ENCODE data around the gene ABCA2. TPM values are rescaled to one million over a fixed set of nuclear protein-coding genes. Genes with fewer than 3 reads are reported as not detected.

ABCA2 gene, protein sequence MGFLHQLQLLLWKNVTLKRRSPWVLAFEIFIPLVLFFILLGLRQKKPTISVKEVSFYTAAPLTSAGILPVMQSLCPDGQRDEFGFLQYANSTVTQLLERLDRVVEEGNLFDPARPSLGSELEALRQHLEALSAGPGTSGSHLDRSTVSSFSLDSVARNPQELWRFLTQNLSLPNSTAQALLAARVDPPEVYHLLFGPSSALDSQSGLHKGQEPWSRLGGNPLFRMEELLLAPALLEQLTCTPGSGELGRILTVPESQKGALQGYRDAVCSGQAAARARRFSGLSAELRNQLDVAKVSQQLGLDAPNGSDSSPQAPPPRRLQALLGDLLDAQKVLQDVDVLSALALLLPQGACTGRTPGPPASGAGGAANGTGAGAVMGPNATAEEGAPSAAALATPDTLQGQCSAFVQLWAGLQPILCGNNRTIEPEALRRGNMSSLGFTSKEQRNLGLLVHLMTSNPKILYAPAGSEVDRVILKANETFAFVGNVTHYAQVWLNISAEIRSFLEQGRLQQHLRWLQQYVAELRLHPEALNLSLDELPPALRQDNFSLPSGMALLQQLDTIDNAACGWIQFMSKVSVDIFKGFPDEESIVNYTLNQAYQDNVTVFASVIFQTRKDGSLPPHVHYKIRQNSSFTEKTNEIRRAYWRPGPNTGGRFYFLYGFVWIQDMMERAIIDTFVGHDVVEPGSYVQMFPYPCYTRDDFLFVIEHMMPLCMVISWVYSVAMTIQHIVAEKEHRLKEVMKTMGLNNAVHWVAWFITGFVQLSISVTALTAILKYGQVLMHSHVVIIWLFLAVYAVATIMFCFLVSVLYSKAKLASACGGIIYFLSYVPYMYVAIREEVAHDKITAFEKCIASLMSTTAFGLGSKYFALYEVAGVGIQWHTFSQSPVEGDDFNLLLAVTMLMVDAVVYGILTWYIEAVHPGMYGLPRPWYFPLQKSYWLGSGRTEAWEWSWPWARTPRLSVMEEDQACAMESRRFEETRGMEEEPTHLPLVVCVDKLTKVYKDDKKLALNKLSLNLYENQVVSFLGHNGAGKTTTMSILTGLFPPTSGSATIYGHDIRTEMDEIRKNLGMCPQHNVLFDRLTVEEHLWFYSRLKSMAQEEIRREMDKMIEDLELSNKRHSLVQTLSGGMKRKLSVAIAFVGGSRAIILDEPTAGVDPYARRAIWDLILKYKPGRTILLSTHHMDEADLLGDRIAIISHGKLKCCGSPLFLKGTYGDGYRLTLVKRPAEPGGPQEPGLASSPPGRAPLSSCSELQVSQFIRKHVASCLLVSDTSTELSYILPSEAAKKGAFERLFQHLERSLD (N-terminal part only)
- polyA plus RNA-seq (2013) = 6.9 and 7.1 TPM in 2 replicates

DNA sequence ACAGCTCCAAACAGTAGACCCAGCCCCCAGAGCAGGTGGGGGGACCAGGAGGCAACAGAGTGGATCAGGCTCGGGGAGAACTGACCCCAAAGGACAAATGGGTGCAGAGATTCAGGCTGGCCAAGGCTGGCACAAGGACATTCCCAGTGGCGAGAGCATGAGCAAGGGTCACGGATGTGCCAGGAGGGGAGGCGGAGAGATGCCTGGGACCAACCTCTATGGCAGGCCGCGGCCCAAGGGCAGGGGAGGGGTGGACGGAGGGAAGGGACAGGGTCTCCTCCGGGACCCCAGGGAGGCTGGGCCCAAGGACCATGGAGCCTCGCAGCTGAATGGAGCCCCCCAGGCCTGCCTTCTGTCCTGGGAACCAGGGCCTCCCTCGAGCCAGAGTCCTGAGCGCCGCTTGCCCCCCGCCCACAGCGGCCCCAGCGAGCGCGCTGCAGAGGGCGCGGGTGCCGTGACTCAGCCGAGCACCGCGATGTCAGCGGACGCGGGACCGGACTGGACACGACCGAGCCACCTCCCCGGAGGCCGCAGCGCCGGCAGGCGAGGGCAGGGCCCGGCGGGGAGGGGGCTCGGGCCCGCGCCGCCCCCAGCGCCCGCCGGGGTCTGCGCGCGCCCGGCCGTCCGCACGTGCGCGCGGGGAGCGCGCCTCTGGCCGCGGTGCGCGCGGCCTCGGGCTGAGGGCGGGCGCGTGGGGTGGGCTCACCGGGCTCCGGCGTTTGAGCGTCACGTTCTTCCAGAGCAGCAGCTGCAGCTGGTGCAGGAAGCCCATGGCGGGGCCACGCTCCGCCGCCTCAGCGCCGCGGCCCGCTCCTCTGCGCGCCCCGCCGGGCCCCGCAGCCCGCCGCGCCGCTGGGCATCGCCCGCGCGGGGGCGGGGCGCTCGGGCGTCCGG is at the start of gene ABCA2:
Gene ABCA2, minus strand, starts transcription at position 869 of the 894 bp plus-strand sequence. Its CDS starts 97 bp downstream, at position 772.
- H4K12ac ChIP-seq (ENCODE audit: low read depth, low read length) = peak within 1 kb of the TSS; percentile 12
- no peak within 1 kb of the TSS for H2BK12ac ChIP-seq (ENCODE audit: low read length)
- peak in 1 of 2 donors; percentile 37 for DNase-seq
- H4K91ac ChIP-seq (ENCODE audit: low read depth, low read length) = no peak within 1 kb of the TSS
- H3K27me3 ChIP-seq (ENCODE audit: insufficient read depth, low read length) = peaks cover 9% of the 10 kb centered on the region
- H2AK5ac ChIP-seq (ENCODE audit: low read length) = no peak within 1 kb of the TSS
- H3K27ac ChIP-seq (ENCODE audit: low read depth, low read length) = no peak within 1 kb of the TSS
- H3K9ac ChIP-seq (ENCODE audit: low read length) = peak within 1 kb of the TSS; percentile 5
- no peak within 1 kb of the TSS for H3K23ac ChIP-seq (ENCODE audit: low read length)
- H2BK5ac ChIP-seq (ENCODE audit: low read depth, low read length, poor library complexity) = no peak within 1 kb of the TSS
- H4K8ac ChIP-seq (ENCODE audit: low read depth, low read length) = peak within 1 kb of the TSS; percentile 31
- peak within 1 kb of the TSS; percentile 79 for H3K4me2 ChIP-seq (ENCODE audit: low read length)
- H3K79me1 ChIP-seq (ENCODE audit: low read length) = no peaks in the 10 kb centered on the region
- H3K4me1 ChIP-seq (ENCODE audit: control insufficient read depth in 1 of 2, insufficient read depth in 2 of 2, low read length in 2 of 2) = peaks cover 6 to 8% of the 10 kb centered on the region in 2 experiments
- no peaks in the 10 kb centered on the region for H3K79me2 ChIP-seq (ENCODE audit: control insufficient read depth, insufficient read depth, low read length, poor library complexity)
- peak within 1 kb of the TSS; percentile 40 for H2AFZ ChIP-seq (ENCODE audit: insufficient read depth, low read length, poor library complexity)
- WGBS (ENCODE audit: extremely low coverage, insufficient coverage, insufficient read length) = no CpG with 5 or more reads among the region's 95 CpGs
- peaks cover 5% of the 10 kb centered on the region for H3K9me3 ChIP-seq (ENCODE audit: insufficient read depth, low read depth, low read length)
- no peak within 1 kb of the TSS for H3K4ac ChIP-seq (ENCODE audit: low read depth, low read length)
- peak within 1 kb of the TSS; percentile 62 for H3K4me3 ChIP-seq (ENCODE audit: low read depth, low read length)
- no peaks in the 10 kb centered on the region for H3K36me3 ChIP-seq (ENCODE audit: control insufficient read depth in 1 of 2, insufficient read depth in 2 of 2, low read length in 2 of 2)
- H3K18ac ChIP-seq (ENCODE audit: low read length) = peak within 1 kb of the TSS; percentile 15
- peak within 1 kb of the TSS; percentile 22 for H2BK120ac ChIP-seq (ENCODE audit: insufficient read depth, low read length, poor library complexity)
- H3K14ac ChIP-seq (ENCODE audit: low read length) = peak within 1 kb of the TSS; percentile 41

DNA sequence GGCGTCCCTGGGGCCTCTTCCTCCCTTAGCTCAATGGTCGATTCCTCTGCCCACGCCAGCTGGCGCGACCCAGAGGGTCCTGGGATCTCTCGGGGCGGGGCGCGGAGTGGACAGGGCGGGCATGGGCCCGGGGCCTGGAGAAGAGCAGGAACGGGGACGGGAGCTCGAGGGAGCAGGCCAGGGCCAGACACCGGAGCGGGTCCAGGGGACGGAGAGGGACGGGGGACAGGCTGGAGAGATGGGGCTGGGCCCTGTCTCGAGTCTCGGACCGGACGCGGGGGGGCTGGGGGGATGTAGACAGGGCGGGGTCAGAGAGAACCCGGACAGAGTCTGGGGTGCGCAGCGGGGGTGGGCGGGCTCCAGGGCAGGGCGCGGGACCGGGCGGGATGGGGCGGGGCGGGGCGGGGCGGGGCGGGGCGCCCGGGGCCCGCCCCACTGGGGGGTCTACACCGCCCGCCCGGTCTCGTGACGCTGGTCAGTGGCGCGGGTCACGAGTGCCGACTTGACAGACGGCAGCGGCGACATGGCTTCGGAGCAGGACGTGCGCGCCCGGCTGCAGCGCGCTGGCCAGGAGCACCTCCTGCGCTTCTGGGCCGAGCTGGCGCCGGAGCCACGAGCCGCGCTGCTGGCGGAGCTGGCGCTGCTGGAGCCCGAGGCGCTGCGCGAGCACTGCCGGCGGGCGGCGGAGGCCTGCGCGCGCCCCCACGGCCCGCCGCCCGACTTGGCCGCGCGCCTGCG is 49.1 kb upstream of the ABCA2 start, which contains the start of gene UAP1L1:
Gene UAP1L1, plus strand, starts transcription at position 508 of the 738 bp plus-strand sequence. Its CDS starts 16 bp downstream, at position 524.
- no peak within 1 kb of the TSS for H3K4ac ChIP-seq (ENCODE audit: low read depth, low read length)
- no CpG with 5 or more reads among the region's 87 CpGs for WGBS (ENCODE audit: extremely low coverage, insufficient coverage, insufficient read length)
- no peak within 1 kb of the TSS for H4K12ac ChIP-seq (ENCODE audit: low read depth, low read length)

DNA sequence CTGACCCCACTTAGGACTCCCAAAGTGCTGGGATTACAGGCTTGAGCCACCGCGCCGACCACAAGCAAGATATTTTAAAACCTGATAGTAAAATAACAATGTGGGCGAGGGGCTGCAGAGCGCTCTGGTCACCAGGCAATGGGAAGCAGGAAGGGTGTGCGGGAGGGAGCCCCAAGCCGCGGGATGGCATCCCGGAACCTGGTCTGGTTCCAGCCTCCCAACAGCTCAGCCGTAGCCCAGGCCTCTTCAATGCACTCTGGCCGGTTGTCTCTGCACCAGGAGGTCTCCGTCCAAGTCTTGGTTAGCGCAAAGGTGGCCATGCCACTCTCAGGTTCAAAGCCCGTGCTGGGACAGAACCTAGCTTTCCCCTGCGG is 48.6 kb upstream of the ABCA2 start:
- H3K79me1 ChIP-seq (ENCODE audit: low read length) = peaks cover 3% of the 10 kb centered on the region
- peaks cover 0 to 2% of the 10 kb centered on the region in 2 experiments for H3K36me3 ChIP-seq (ENCODE audit: control insufficient read depth in 1 of 2, insufficient read depth in 2 of 2, low read length in 2 of 2)
- H4K12ac ChIP-seq (ENCODE audit: low read depth, low read length) = no peak overlapping the region
- no peak for DNase-seq
- peak overlapping the region; percentile 7 for H4K91ac ChIP-seq (ENCODE audit: low read depth, low read length)
- H3K4me2 ChIP-seq (ENCODE audit: low read length) = peak overlapping the region; percentile 39
- H3K9ac ChIP-seq (ENCODE audit: low read length) = no peak overlapping the region
- H3K4ac ChIP-seq (ENCODE audit: low read depth, low read length) = no peak overlapping the region
- no peak overlapping the region for H2BK12ac ChIP-seq (ENCODE audit: low read length)
- no peak overlapping the region for H3K4me3 ChIP-seq (ENCODE audit: low read depth, low read length)
- H3K18ac ChIP-seq (ENCODE audit: low read length) = no peak overlapping the region
- H3K14ac ChIP-seq (ENCODE audit: low read length) = no peak overlapping the region
- H2BK5ac ChIP-seq (ENCODE audit: low read depth, low read length, poor library complexity) = no peak overlapping the region
- no peak overlapping the region for H3K23ac ChIP-seq (ENCODE audit: low read length)
- no peaks in the 10 kb centered on the region for H3K79me2 ChIP-seq (ENCODE audit: control insufficient read depth, insufficient read depth, low read length, poor library complexity)
- H4K8ac ChIP-seq (ENCODE audit: low read depth, low read length) = no peak overlapping the region
- H3K9me3 ChIP-seq (ENCODE audit: insufficient read depth, low read depth, low read length) = peaks cover 6% of the 10 kb centered on the region
- H2AFZ ChIP-seq (ENCODE audit: insufficient read depth, low read length, poor library complexity) = no peak overlapping the region
- no peak overlapping the region for H3K27ac ChIP-seq (ENCODE audit: low read depth, low read length)
- no CpG with 5 or more reads among the region's 15 CpGs for whole genome bisulfite sequencing (ENCODE audit: extremely low coverage, insufficient coverage, insufficient read length)
- peaks cover 22% of the 10 kb centered on the region for H3K27me3 ChIP-seq (ENCODE audit: insufficient read depth, low read length)
- peaks cover 10 to 14% of the 10 kb centered on the region in 2 experiments for H3K4me1 ChIP-seq (ENCODE audit: control insufficient read depth in 1 of 2, insufficient read depth in 2 of 2, low read length in 2 of 2)
- no peak overlapping the region for H2BK120ac ChIP-seq (ENCODE audit: insufficient read depth, low read length, poor library complexity)
- H2AK5ac ChIP-seq (ENCODE audit: low read length) = no peak overlapping the region

More for the DNA sequence above, 49.1 kb upstream of the ABCA2 start, which contains the start of gene UAP1L1:
- Histone ChIP-seq H2BK120ac (ENCODE audit: insufficient read depth, low read length, poor library complexity) (no peak within 1 kb of the TSS), H3K4me1 (ENCODE audit: control insufficient read depth in 1 of 2, insufficient read depth in 2 of 2, low read length in 2 of 2) (peaks cover 10 to 14% of the 10 kb centered on the region in 2 experiments), H4K91ac (ENCODE audit: low read depth, low read length) (peak within 1 kb of the TSS; percentile 7), H3K4me3 (ENCODE audit: low read depth, low read length) (peak within 1 kb of the TSS; percentile 71), H2BK5ac (ENCODE audit: low read depth, low read length, poor library complexity) (no peak within 1 kb of the TSS), H3K4me2 (ENCODE audit: low read length) (peak within 1 kb of the TSS; percentile 90), H3K27me3 (ENCODE audit: insufficient read depth, low read length) (peaks cover 22% of the 10 kb centered on the region), H3K79me1 (ENCODE audit: low read length) (peaks cover 3% of the 10 kb centered on the region), H3K27ac (ENCODE audit: low read depth, low read length) (no peak within 1 kb of the TSS), H2AK5ac (ENCODE audit: low read length) (no peak within 1 kb of the TSS), H4K8ac (ENCODE audit: low read depth, low read length) (peak within 1 kb of the TSS; percentile 23), H3K18ac (ENCODE audit: low read length) (no peak within 1 kb of the TSS), H2BK12ac (ENCODE audit: low read length) (no peak within 1 kb of the TSS), H3K14ac (ENCODE audit: low read length) (no peak within 1 kb of the TSS), H3K9me3 (ENCODE audit: insufficient read depth, low read depth, low read length) (peaks cover 6% of the 10 kb centered on the region), H3K23ac (ENCODE audit: low read length) (no peak within 1 kb of the TSS), H3K36me3 (ENCODE audit: control insufficient read depth in 1 of 2, insufficient read depth in 2 of 2, low read length in 2 of 2) (peaks cover 0 to 2% of the 10 kb centered on the region in 2 experiments), H3K9ac (ENCODE audit: low read length) (no peak within 1 kb of the TSS), H3K79me2 (ENCODE audit: control insufficient read depth, insufficient read depth, low read length, poor library complexity) (no peaks in the 10 kb centered on the region), H2AFZ (ENCODE audit: insufficient read depth, low read length, poor library complexity) (peak within 1 kb of the TSS; percentile 30)
- peak; percentile 51 to 66 for DNase-seq
